ELF-1 (cell line): Measurements from ENCODE around the gene ZNF296.

Source experiments
- DNase-seq: peaks from one replicate; pipeline ENCODE4 v3.0.0-alpha.2; 2016; ENCODE audit warnings: low read depth, low spot score

The ZNF296 gene

DNA sequence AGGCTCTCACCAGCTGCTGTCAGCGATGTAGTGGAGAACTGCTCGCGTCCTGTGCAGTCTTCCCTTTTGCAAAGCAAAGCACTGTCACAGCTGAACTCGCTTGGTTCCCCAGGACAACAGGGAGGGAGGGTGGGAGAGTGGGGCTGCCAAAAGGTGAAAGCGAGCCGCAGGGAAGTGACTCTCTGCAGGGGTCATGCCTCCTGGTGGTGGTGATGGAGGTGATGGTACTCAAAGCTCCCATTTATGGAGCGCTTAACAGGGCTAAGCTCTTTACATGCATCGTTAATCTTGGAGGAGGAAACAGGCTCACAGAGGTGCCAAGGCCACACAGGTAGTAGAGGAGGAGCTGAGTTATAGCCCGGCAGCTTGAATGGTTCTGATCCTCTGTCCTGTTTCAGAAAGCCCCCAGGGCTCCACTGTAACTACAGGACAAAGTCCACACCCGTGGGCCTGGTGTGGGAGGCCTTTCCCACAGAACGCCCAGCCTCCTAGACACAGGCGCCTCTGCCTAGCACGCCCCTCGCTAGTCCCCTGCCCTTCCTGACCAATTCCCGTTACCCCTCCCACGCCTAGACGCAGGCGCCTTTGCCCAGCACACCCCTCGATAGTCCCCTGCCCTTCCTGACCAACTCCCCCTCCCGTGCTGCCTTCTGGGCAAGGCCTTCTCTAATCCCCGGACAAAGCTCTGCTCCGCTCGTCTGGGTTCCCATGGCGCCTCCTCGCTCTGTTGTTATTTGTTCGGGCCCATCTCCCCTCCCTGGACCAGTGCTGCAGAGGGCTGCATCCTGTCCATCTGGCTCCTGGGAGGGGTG lies 27.4 kb upstream of the ZNF296 start:
- DNase-seq = no peak

DNA sequence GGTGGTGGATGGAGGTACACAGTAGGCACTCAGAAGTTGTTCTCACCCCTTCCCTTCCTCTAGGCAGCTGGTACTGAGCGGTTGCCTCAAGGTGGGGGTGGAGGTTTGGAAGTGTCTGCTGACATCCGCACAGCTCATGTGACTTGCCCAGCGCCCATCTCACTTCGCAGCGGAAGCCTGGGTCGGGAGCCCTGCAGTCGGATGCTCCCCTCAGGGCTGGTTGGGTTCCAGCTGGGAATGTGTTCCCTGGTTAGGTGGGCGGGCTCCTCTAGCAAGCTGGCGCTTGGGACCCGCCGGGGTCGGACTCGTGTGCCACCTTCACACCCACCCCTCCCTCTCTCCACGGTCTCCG lies 26.9 kb upstream of the ZNF296 start:
- DNase-seq = peak; percentile 53

GRCh38 chr19:45102481-45102880 lies 26.2 kb upstream of the ZNF296 start:
- DNase-seq = no peak

DNA sequence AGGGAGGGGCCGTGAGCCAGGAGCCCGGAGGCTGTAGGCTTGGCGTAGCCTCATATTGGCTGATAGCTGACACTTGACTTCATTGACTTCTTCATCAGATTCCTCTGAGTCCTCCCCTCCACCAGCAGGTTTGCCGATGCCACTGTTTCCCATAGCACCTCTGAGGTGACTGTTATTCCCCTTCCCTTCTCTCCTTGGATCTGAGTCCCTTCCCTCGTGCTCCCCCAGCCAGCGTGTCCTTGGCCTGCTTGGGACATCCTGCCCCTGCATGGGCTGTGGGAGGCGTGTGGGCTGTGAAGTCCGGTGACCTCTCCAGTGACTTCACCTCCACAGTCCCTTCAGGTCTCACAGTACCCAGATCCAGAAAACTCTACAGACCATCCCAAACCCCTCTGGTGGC lies 25.5 kb upstream of the ZNF296 start:
- DNase-seq = no peak

GRCh38 chr19:45100846-45101252 lies 24.6 kb upstream of the ZNF296 start:
- DNase-seq = no peak

GRCh38 chr19:45100201-45100600 lies 23.9 kb upstream of the ZNF296 start:
- no peak for DNase-seq

- no peak for DNase-seq
These were observed 23.4 kb upstream of the ZNF296 start for GRCh38 chr19:45099467-45100191.

DNA sequence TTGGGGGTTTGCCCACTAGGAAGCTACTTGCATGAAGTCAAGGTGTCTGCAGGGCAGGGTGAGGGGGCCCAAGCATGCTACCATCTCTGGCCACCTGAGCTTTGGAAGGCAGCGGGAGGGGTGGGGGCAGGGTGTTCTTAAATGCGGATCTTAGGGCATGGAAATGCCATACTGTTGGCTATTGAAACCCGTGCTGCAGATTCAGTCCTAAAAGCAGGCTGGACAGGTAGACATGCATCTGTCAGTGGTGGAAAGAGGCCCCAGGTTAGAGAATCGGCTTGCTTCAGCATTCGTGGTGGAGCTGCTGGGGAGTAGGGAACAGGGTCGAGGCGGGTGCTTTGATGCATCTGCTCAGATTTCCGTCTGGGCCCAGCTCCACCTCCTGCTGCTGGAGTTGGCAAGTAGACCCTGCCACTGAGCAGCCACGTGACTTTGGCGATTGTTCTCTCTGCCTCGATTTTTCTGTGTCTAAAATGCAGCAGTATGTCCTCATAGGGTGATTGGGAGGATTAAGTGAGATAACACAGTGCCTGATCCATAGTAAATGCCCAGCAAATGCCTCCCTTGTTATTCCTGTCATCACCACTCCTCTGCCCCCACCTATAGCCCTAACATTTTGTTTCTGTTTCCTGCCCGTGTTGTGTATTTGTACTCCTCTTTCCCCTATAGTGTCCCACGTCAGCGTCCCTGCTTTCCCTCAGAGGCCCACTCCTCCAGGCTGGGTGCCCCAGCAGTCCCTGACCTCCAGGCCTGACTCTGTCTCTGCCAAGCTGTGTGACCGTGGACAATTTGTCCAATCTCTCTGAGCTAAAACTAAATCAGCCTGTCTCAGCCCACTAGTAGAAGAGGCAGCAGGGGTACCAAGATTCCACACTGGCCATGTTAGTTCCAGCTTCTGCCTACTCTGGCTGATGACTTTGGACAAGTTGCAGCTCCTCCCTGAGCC lies 22.5 kb upstream of the ZNF296 start:
- no peak for DNase-seq

DNA sequence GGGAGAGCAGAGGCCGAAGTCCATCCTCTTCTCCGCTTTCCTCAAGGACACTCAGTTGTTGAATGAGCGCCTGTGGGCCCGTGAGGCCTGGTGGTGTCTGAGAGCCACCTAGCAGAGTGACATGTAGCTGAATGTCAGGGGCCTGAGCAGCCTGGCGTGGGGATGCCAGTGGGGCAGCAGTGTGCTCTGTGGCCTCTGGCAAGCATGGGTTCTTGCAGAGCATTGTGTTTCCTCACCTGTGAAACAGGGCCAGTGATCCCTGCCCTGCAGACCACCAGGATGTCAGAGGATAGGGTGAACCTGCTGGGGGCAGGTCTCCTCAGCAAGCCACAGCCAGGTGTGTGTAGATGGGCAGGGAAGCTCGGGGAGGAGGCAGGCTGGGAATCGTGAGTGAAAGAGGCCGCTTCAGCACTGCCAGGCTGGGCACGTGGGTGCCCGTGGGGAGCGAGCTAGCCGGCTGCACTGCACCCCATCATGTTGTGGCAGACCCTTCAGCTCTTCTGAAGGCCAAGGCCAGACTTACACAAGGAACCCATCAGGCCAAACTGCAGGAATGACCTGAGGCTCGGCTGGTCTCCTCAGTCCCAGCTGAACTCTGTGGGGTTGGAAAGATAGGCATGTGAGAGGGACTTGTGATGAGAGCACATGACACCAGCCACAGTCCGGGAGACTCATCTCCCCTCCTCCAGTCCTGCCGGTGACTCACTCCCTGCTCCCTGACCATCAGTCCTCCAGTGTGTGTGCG lies 21.7 kb upstream of the ZNF296 start:
- DNase-seq = peak; percentile 78

- DNase-seq = no peak
These were observed 21.1 kb upstream of the ZNF296 start for GRCh38 chr19:45097450-45097775.

GRCh38 chr19:45096700-45097099 lies 20.4 kb upstream of the ZNF296 start:
- DNase-seq = no peak

DNA sequence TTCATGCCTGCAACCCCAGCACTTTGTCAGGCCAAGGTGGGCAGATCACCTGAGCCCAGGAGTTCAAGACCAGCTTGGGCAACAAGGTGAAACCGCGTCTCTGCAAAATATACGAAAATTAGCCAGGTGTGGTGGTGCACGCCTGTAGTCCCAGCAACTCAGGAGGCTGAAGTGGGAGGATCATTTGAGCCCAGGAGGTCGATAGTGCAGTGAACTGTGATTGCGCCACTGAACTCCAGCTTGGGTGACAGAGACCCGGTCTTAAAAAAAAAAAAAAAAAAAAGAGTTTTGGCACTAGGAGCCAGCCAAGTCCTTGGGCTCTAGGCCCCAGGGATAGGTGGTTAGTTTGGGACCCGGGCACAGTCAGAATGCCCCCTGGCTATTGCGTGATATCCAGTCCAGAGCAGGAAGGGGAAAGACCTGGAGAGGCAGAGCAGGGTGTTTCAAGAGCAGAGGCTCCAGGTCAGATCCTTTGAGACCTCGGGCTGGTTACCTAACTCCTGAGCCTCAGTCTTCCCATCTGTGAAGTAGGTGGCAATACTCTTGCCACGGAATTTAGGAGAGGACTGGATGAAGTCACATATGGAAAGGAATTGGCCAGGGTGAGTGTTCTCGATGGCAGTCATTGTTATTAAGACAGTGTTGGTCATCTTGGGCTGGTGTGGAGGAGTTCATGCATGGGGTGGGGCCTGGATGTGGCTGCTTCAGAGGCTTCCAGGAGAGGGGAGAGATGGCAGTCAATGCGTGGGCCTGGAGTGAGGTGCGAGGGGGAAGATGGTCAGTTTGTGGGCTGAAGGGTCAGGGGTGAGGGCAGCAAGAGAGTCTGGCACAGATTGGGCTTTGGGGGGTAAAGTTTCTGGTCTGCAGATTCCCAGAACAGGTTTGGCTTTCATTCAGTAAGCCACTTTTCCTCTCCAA lies 19.5 kb upstream of the ZNF296 start:
- DNase-seq = no peak

GRCh38 chr19:45094707-45095106 lies 18.4 kb upstream of the ZNF296 start:
- DNase-seq = no peak

DNA sequence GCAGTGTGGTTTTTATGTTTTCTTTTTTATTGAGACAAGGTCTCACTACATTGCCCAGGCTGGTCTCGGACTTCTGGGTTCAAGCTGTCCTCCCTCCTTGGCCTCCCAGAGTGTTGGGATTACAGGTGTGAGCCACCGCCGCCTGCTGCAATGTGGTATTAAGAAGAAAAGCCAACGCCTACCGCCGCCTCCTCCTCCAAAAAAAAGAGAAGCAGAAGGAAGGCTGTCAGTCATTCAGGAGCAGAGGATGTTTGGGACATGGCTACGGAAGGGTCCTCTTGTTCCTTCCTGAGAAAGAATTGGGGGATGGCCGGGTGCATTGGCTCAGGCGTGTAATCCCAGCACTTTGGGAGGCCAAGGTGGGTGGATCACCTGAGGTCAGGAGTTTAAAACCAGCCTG lies 17.9 kb upstream of the ZNF296 start:
- DNase-seq = no peak

DNA sequence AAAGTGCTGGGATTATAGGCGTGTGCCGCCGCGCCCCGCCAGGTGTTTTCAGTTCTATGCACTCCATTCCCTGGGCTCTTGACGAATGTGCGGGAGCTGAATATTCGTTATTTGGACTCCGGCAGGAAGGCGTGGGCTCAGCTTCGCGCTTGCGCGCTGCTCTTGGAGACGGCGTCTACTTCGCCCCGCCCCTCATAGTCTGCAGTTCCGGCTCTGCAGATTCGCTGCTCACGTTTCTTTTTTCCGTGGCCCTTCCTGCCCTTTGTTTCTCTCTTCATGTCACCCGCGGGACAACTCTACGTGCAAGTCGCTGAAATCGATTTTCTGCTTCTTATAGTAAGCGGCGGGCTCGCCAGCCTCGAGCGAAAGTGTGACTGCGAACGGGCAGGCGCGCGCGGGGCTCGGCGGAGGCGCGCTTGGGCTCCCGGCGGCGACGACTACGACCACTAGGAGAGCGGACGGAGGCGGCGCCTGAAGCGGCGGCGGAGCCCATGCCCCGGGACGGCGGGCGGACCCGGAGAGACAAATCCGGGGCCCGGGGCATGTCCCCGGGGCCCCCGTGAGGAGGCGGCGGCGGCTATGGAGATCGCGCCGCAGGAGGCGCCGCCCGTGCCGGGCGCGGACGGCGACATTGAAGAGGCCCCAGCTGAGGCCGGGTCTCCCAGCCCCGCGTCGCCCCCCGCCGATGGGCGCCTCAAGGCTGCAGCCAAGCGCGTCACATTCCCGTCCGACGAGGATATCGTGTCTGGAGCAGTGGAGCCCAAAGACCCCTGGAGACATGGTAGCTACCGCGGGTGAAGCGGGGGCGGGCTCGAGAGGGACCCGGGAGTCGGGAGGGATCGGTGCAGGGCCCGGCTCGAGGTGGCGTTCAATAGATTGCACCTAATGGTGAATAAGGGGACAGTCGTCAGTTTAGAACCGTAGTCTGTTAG lies 16.7 kb upstream of the ZNF296 start, which contains the start of gene PPP1R37:
Gene PPP1R37 (plus strand): TSS at position 433 of the 932 bp plus-strand sequence. CDS start 147 bp downstream, at position 580.
- peak; percentile 97 for DNase-seq

GRCh38 chr19:45091031-45091923 lies 15.0 kb upstream of the ZNF296 start:
- DNase-seq = peak; percentile 99

DNA sequence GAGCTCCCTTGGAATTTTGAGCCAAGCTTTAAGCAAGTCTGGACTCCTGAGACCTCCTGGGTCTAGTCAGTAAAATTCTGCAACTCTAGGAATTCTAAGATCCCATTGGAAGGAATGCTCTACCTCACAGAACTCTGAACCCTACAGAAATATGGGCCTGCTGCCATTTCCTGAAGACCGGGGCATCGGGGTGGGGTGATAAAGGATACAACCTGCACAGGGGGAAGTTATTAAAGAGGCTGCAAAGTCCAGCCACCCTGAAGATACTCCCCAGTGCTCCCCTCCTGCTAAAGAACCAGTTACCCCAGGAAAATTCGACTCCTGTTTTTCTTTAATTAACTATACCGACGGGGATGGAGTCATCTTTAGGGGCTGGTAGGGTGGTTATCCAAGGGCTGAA lies 14.3 kb upstream of the ZNF296 start:
- no peak for DNase-seq

DNA sequence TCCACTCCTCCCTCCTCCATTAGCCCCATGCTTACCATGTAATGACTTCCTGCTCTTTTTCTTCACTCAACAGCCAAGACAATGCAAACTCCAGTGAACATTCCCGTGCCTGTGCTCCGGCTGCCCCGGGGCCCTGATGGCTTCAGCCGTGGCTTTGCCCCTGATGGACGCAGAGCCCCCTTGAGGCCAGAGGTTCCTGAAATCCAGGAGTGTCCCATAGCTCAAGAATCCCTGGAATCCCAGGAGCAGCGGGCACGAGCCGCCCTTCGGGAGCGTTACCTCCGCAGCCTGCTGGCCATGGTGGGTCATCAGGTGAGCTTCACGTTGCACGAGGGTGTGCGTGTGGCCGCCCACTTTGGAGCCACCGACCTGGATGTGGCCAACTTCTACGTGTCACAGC lies 13.8 kb upstream of the ZNF296 start:
- peak; percentile 96 for DNase-seq
